GM12891 (cell line): ENCODE measurements around the gene GJA3.

Source experiments
- PAX5 ChIP-seq: IDR thresholded peaks from 2 replicates; pipeline ENCODE4 v1.6.1; 2011; ENCODE audit warnings: low read length, moderate library complexity, mild to moderate bottlenecking; ENCODE audit not compliant: insufficient read depth, severe bottlenecking
- POLR2A ChIP-seq: IDR thresholded peaks from 2 replicates; pipeline ENCODE4 v1.6.1; 2011; ENCODE audit warnings: low read depth, low read length, control low read depth
- POLR2AphosphoS5 ChIP-seq: IDR thresholded peaks from 2 replicates; pipeline ENCODE4 v1.6.1; 2011; ENCODE audit warnings: low read depth, low read length, control low read depth
- TAF1 ChIP-seq: IDR thresholded peaks from 2 replicates; pipeline ENCODE4 v1.6.1; 2011; ENCODE audit warnings: low read depth, low read length, control low read depth

- no peak for TF ChIP-seq POLR2A
- TF ChIP-seq POLR2AphosphoS5: no peak
- TF ChIP-seq TAF1: no peak
- no peak for TF ChIP-seq PAX5
Measured at GRCh38 chr13:20161275-20161950, 561 bp upstream of the GJA3 start.
